Measurements from ENCODE around the gene MPC2.

- TF ChIP-seq POLR2A (IDR thresholded peaks at IDR 0.05; ENCODE audit: low read depth, low read length) (no peak), TAF1 (IDR thresholded peaks at IDR 0.05; ENCODE audit: borderline replicate concordance, low read depth, low read length) (no peak), POLR2AphosphoS5 (IDR thresholded peaks at IDR 0.05; ENCODE audit: low read depth, low read length) (no peak)
Observed at GRCh38 chr1:167940264-167940663, 3.4 kb upstream of the MPC2 start.

All from GM12892 (cell line).